GM23338 (cell line): ENCODE data around the gene PARVB.

Source experiments
- CREB1 ChIP-seq: fragments of 250-450 bp; sonication (Bioruptor Pico); IDR thresholded peaks from 2 replicates; pipeline ENCODE4 v1.5.0; 2020; ENCODE audit warnings: low read depth, mild to moderate bottlenecking, moderate library complexity
- CTCF ChIP-seq, 2 experiments: fragments of 200-600 bp in 1 of 2; sonication (generic) in 1 of 2; conservative IDR thresholded peaks; 2 replicates each; pipeline versions ENCODE4 v1.5.1 to v1.6.1; 2016 to 2017; ENCODE audit warnings: antibody characterized with exemption in 2 of 2, low read depth in 2 of 2, mild to moderate bottlenecking in 2 of 2, moderate library complexity in 1 of 2
- ETS1 ChIP-seq: IDR thresholded peaks from 2 replicates; pipeline ENCODE4 v1.6.1; 2016; ENCODE audit warnings: antibody characterized with exemption
- EZH2 ChIP-seq: fragments of 200-600 bp; sonication (generic); IDR thresholded peaks from one replicate; pipeline ENCODE4 v1.8.0; 2017; ENCODE audit warnings: antibody characterized with exemption, mild to moderate bottlenecking, low read depth; ENCODE audit not compliant: unreplicated experiment
- EZH2phosphoT487 ChIP-seq: fragments of 200-600 bp; sonication (generic); IDR thresholded peaks from one replicate; pipeline ENCODE4 v1.8.1; 2018; ENCODE audit warnings: antibody characterized with exemption; ENCODE audit not compliant: unreplicated experiment
- JUNB ChIP-seq: IDR thresholded peaks from one replicate; pipeline ENCODE4 v1.6.1; 2016; ENCODE audit warnings: antibody characterized with exemption; ENCODE audit not compliant: unreplicated experiment
- NANOG ChIP-seq: IDR thresholded peaks from 2 replicates; pipeline ENCODE4 v1.6.1; 2016; ENCODE audit warnings: antibody characterized with exemption, borderline replicate concordance
- POLR2AphosphoS5 ChIP-seq: IDR thresholded peaks from 2 replicates; pipeline ENCODE4 v1.6.1; 2016; ENCODE audit warnings: antibody characterized with exemption, low read depth
- REST ChIP-seq: IDR thresholded peaks from one replicate; pipeline ENCODE4 v1.6.1; 2018; ENCODE audit warnings: antibody characterized with exemption; ENCODE audit not compliant: unreplicated experiment
- STAT1 ChIP-seq: IDR thresholded peaks from one replicate; pipeline ENCODE4 v1.6.1; 2016; ENCODE audit warnings: antibody characterized with exemption; ENCODE audit not compliant: unreplicated experiment
- ZNF114 ChIP-seq: fragments of 250-450 bp; sonication (Bioruptor Pico); IDR thresholded peaks from 2 replicates; pipeline ENCODE4 v1.5.0; 2020; ENCODE audit warnings: mild to moderate bottlenecking, moderate library complexity
- ZNF331 ChIP-seq: fragments of 250-450 bp; sonication (Bioruptor Pico); IDR thresholded peaks from 2 replicates; pipeline ENCODE4 v1.5.0; 2020; ENCODE audit warnings: low read depth, mild to moderate bottlenecking, moderate library complexity

GRCh38 chr22:43976861-43977795 lies 47.0 kb upstream of the PARVB start:
- TF ChIP-seq CTCF (conservative IDR thresholded peaks at IDR 0.05; ENCODE audit: low read depth in 2 of 2) (peak in 1 of 2 experiments; percentile 23; a peak in 1 of 4 replicates), REST (no peak), EZH2 (no peak), POLR2AphosphoS5 (no peak), ZNF331 (CRISPR knock-in tag) (no peak), STAT1 (no peak), ETS1 (no peak), JUNB (no peak), NANOG (no peak), CREB1 (CRISPR knock-in tag) (no peak), ZNF114 (CRISPR knock-in tag) (no peak), EZH2phosphoT487 (no peak)
